ENCODE results near the gene AGXT2.

Gene AGXT2

DNA sequence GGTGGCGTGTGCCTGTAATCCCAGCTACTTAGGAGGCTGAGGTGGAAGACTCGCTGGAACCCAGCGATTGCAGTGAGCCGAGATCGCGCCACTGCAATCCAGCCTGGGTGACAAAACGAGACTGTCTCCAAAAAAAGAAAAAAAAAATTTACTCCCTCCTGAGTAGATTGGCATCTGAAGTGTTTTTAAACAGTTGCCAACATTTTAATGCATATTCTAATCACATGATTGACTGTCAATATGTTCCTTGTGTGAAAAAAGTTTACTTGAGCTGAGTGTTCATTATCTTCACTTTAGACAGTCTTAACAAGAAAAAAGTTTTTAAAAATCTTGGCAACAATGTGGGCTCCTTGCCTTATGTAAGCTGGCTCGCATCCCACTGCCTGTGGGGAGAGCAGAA, 53.8 kb downstream of the AGXT2 start:
- Histone ChIP-seq H3K9me3 (no peaks in the 10 kb centered on the region), H3K27me3 (no peaks in the 10 kb centered on the region), H3K27ac (no peak overlapping the region), H3K36me3 (no peaks in the 10 kb centered on the region), H3K4me1 (ENCODE audit: control insufficient read depth in 1 of 2, insufficient read depth in 1 of 2, low read depth in 1 of 2, low read length in 1 of 2) (no peaks in the 10 kb centered on the region), H3K4me3 (ENCODE audit: low read depth in 1 of 2, low read length in 1 of 2) (no peak overlapping the region)
- TF ChIP-seq, protein P1, sequence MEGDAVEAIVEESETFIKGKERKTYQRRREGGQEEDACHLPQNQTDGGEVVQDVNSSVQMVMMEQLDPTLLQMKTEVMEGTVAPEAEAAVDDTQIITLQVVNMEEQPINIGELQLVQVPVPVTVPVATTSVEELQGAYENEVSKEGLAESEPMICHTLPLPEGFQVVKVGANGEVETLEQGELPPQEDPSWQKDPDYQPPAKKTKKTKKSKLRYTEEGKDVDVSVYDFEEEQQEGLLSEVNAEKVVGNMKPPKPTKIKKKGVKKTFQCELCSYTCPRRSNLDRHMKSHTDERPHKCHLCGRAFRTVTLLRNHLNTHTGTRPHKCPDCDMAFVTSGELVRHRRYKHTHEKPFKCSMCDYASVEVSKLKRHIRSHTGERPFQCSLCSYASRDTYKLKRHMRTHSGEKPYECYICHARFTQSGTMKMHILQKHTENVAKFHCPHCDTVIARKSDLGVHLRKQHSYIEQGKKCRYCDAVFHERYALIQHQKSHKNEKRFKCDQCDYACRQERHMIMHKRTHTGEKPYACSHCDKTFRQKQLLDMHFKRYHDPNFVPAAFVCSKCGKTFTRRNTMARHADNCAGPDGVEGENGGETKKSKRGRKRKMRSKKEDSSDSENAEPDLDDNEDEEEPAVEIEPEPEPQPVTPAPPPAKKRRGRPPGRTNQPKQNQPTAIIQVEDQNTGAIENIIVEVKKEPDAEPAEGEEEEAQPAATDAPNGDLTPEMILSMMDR (IDR thresholded peaks at IDR 0.05) = no peak

- TF ChIP-seq, protein P1 (IDR thresholded peaks at IDR 0.05) = no peak
- Histone ChIP-seq H3K36me3 (no peaks in the 10 kb centered on the region), H3K9me3 (no peaks in the 10 kb centered on the region)
Observed at GRCh38 chr5:34991486-34992238, 56.1 kb downstream of the AGXT2 start.

GRCh38 chr5:34986965-34987364, 60.8 kb downstream of the AGXT2 start:
- H3K4me1 ChIP-seq (ENCODE audit: control insufficient read depth in 1 of 2, insufficient read depth in 1 of 2, low read depth in 1 of 2, low read length in 1 of 2) = no peaks in the 10 kb centered on the region
- H3K36me3 ChIP-seq = no peaks in the 10 kb centered on the region
- H3K27me3 ChIP-seq = no peaks in the 10 kb centered on the region
- no peak overlapping the region for H3K4me3 ChIP-seq (ENCODE audit: low read depth in 1 of 2, low read length in 1 of 2)
- TF ChIP-seq, protein P1 (IDR thresholded peaks at IDR 0.05) = no peak
- peaks cover 5% of the 10 kb centered on the region for H3K9me3 ChIP-seq
- no peak overlapping the region for H3K27ac ChIP-seq

More at GRCh38 chr5:34991486-34992238, 56.1 kb downstream of the AGXT2 start:
- H3K4me3 ChIP-seq (ENCODE audit: low read depth in 1 of 2, low read length in 1 of 2) = no peak overlapping the region
- H3K27ac ChIP-seq = no peak overlapping the region
- H3K4me1 ChIP-seq (ENCODE audit: control insufficient read depth in 1 of 2, insufficient read depth in 1 of 2, low read depth in 1 of 2, low read length in 1 of 2) = no peaks in the 10 kb centered on the region
- H3K27me3 ChIP-seq = no peaks in the 10 kb centered on the region

DNA sequence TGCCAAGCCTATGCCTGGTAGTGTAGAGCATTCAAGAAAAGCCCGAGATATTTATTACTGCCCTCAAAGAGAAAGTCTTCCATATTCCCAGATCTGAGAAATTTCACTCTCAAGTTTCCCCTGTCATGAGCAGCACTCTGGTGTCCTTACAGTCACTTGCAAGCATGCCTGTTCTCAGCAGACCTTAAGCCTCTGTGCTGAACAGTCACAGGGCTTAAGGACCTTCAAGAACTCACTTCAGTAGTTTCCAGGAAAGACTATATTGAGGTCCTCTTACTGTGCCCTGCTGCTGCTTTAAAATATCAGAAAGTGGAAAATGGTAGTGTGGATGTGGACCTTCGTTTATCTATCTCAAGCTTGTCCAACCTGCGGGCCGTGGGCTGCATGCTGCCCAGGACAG, 64.9 kb downstream of the AGXT2 start:
- TF ChIP-seq, protein P1 (IDR thresholded peaks at IDR 0.05) = no peak
- H3K4me1 ChIP-seq (ENCODE audit: control insufficient read depth in 1 of 2, insufficient read depth in 1 of 2, low read depth in 1 of 2, low read length in 1 of 2) = no peaks in the 10 kb centered on the region
- no peak overlapping the region for H3K4me3 ChIP-seq (ENCODE audit: low read depth in 1 of 2, low read length in 1 of 2)
- no peaks in the 10 kb centered on the region for H3K36me3 ChIP-seq
- H3K27ac ChIP-seq = no peak overlapping the region
- peaks cover 5% of the 10 kb centered on the region for H3K9me3 ChIP-seq
- no peaks in the 10 kb centered on the region for H3K27me3 ChIP-seq

- TF ChIP-seq, protein P1 (IDR thresholded peaks at IDR 0.05) = no peak
- Histone ChIP-seq H3K27ac (no peak overlapping the region), H3K27me3 (no peaks in the 10 kb centered on the region), H3K36me3 (no peaks in the 10 kb centered on the region), H3K9me3 (no peaks in the 10 kb centered on the region), H3K4me3 (ENCODE audit: low read depth in 1 of 2, low read length in 1 of 2) (no peak overlapping the region), H3K4me1 (ENCODE audit: control insufficient read depth in 1 of 2, insufficient read depth in 1 of 2, low read depth in 1 of 2, low read length in 1 of 2) (no peaks in the 10 kb centered on the region)
Observed at GRCh38 chr5:34978681-34979080, 69.1 kb downstream of the AGXT2 start.

Measured in neutrophil (primary cell).